NCI-H128 (cell line): ENCODE measurements around the gene HMGCR.

Source experiments
- DNase-seq: peaks from one replicate; lab custom pipeline; 2025; ENCODE audit not compliant: unreplicated experiment; lab: John Stamatoyannopoulos, UW

The HMGCR gene

GRCh38 chr5:75340714-75341478 lies 3.9 kb downstream of the HMGCR start:
- no peak for DNase-seq

DNA sequence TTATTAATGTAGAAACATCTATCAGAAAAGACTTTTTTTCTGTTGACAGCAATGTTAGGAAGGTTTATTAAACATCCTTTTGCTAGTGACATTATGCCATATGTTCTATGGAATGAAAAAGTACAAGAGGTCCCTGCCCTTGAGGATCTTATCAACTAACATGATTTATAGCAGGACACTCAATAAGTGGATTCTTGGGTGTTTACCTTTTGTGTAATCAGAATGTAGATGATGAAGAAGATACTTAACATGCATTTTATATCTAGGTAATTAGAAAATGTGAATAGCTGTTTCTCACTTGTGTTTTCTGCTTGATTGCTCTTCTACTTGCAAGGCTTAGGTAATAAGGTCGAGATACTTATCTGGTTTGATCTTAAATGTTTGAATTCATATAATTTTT lies 4.9 kb downstream of the HMGCR start:
- no peak for DNase-seq

- DNase-seq = no peak
Observed at GRCh38 chr5:75342836-75343235, 5.8 kb downstream of the HMGCR start.

- no peak for DNase-seq
Observed at GRCh38 chr5:75348241-75348640, 11.2 kb downstream of the HMGCR start.

DNA sequence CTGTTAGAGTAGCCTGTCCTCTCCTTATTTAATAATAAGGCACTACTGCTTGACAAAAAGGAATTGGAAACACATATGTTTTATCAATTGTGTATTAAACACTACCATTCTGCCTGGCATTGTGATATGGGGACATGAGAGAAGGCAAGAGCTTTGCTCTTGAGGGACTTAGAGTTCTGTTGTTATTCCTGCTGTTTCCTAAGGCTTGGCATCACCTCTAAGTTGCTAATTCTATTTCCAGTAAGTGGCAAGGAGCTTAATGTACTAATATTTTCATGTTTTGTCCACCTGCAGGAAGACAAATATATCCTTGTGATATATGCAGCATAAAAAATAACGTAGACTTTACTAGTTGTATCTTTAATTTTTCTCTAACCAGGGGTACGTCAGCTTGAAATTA lies 12.6 kb downstream of the HMGCR start:
- no peak for DNase-seq

DNA sequence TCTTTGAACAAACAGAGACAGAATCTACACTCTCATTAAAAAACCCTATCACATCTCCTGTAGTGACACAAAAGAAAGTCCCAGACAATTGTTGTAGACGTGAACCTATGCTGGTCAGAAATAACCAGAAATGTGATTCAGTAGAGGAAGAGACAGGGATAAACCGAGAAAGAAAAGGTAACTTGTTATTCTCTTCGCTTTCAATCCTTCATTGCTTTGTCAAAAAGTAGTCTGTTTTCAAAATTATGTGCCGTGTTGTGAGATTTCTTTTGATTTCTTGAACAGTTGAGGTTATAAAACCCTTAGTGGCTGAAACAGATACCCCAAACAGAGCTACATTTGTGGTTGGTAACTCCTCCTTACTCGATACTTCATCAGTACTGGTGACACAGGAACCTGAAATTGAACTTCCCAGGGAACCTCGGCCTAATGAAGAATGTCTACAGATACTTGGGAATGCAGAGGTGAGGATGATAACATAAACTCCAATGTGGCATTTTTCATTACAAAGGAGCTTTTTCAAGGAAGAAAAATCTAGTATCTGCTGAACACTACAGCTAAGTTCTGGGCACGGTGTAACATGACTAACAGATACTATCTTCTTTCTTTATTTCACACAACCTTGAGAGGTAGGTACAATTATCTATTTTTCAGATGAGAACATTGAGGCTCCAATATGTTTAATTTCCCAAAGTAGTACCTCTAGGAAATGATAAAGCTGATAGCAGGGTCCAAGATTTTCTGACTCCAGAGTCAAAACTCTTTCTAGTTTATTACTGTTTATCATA lies 14.3 kb downstream of the HMGCR start:
- no peak for DNase-seq

DNA sequence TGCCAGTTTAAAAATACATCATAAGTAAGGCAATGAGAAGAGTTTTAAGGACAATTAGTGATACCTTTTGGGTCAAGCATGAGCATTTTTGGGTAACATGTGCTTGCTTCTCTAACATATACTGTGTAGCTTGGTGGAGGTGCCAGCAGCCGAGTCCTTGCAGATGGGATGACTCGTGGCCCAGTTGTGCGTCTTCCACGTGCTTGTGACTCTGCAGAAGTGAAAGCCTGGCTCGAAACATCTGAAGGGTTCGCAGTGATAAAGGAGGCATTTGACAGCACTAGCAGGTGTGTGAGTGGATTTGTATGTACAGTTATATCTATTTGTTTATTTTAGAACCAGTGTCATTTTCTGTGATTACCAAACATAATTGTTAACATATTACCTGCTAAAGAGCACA lies 18.2 kb downstream of the HMGCR start:
- no peak for DNase-seq

GRCh38 chr5:75356719-75357118 lies 19.7 kb downstream of the HMGCR start:
- no peak for DNase-seq

- DNase-seq = no peak
Observed at GRCh38 chr5:75358117-75358516, 21.1 kb downstream of the HMGCR start.

DNA sequence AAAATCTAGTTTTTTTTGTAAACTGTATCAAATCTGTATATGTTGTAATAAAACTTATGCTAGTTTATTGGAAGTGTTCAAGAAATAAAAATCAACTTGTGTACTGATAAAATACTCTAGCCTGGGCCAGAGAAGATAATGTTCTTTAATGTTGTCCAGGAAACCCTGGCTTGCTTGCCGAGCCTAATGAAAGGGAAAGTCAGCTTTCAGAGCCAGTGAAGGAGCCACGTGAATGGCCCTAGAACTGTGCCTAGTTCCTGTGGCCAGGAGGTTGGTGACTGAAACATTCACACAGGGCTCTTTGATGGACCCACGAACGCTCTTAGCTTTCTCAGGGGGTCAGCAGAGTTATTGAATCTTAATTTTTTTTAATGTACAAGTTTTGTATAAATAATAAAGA lies 24.3 kb downstream of the HMGCR start:
- DNase-seq = no peak

DNA sequence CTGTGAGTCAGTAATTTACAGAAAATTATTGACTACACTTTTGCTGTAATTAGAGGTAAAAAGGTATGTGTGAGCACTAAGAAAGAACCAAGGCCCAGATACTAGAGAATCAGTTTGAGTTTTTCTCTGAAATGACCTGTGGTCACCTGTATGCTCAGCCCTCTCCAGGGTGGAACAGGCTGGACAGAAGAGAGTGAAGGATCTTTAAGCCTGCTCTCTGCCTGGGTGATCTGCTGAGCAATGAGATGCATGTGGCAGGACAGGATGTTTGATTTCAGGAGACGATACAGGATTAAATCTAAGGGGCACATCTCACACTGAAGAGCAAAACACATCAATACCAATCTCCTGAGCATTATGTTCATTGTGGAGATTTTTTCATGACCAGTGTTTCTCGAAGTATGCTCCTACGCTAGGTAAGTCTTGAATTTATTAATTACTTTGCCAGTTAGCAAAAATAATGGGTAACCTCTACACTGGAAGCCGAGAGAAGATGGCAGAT lies 25.5 kb downstream of the HMGCR start:
- DNase-seq = no peak

DNA sequence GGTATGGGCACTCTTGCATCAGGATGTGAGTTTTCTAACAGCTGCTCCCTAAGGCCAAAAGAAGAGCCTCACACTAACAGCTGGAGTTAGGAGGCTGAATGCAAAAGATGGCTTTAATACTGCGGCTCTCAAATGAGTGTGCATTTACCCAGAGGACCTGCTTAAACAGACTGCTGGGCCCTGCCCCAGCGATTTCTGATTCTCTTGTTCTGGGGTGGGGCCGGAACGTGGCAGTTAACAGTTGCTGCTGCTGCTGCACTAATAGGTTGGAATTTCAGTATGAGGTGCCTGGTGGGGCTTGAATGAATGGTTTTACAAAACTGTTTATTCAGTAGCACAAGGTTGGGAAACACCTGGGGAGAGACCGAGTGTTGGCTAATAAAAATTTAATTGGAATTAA lies 26.1 kb downstream of the HMGCR start:
- no peak for DNase-seq

DNA sequence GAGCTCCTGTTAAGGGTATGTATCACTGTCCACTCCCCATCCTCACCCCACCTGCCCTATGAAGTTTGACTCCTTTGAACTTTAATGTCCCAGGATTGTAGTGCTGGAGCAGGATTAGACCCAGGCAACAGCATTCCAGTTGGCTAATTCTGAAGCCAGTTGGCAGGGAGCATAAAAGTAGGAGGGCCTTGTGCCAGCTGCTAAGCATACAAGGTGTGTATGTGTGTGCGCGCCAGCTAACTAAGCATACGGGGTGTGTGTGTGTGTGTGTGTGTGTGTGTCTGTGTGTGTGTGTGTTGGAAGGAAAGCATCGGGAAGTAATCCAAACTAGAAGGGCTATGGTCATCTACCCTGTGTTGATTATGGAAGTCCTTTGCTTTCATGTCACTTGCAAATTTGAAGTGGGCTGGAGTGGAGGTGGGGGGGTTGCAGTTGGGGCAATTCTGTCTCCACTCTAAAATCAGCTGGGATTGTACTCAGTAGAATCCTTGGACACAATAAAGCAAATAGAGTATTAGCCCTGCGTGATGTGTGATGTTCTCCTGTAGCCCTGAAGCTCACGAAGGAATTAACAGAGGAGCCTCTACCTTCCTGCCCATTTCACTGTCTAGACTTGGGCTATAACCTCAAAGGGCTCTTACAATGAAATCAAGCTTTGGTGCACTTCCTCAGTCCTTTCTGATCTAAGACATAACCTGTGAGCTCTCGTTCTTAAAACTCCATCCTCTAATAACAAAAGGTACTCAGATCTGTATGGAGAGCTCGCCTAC lies 26.9 kb downstream of the HMGCR start:
- DNase-seq = no peak

GRCh38 chr5:75364571-75365280 lies 27.7 kb downstream of the HMGCR start:
- no peak for DNase-seq

- no peak for DNase-seq
Observed at GRCh38 chr5:75365740-75366139, 28.7 kb downstream of the HMGCR start.

DNA sequence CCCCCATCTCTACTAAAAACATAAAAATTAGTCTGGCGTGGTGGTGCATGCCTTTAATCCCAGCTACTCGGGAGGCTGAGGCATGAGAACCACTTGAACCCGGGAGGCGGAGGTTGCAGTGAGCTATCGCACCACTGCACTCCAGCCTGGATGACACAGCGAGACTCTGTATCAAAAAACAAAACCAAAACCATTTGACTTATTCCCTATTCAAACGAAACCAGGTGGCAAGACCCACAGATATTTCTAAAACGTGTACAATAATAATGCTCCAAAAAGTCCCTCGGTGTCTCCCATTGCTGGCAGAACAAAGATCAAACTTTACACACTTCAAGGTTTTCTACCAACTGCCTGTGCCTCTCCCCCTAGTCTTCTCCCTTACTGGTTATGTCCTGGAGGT lies 29.8 kb downstream of the HMGCR start:
- DNase-seq = no peak

DNA sequence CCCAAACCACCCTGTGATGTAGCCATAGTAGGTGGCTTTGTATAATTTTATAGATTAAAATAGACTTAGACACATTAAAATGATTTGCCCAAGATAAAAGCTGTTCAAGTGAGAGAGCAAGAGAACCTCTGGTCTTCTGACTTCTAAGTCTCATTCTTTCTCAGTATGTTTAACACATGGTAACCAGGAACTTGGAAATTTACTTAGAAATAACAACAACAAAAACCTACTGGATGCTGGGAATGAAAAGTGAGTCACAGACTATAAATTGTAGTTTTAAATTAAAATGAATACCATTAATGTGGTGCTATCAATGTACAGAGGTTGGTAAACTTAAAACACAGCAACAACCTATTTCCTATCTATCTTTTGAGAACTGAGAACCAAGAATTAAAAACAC lies 30.4 kb downstream of the HMGCR start:
- no peak for DNase-seq

DNA sequence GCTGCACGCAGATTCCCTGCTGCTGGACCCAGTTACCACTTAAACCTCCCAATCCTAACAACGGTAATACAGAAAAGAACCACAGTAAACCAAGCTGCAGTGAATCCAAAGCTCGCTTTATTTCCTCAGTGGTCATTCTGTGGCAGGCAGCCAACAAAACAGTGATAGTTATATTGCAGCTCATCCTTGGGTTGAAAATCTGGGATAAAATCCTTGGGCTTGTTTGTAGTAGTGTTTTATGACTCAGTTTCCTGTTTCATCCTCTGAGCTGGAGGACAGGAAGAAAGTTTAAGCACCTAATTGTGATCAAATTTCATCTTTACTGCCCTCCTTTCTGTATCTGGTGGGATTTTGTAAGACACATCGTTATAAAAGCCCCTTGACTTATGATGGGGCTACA lies 31.4 kb downstream of the HMGCR start:
- DNase-seq = no peak

- DNase-seq = no peak
Observed at GRCh38 chr5:75373862-75374261, 36.8 kb downstream of the HMGCR start.

DNA sequence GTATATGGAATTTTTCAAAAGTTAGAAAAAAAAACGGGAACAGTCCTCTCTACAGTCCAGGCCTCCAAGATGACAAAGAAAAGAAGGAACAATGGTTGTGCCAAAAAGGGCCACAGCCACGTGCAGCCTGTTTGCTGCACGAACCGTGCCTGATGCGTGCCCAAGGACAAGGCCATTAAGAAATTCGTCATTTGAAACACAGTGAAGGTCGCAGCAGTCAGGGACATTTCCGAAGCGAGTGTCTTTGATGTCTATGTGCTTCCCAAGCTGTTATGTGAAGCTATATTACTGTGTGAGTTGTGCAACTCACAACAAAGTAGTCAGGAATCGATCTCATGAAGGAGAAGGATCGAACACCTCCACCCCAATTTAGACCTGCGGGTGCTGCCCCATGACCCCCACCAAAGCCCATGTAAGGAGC lies 37.4 kb downstream of the HMGCR start:
- DNase-seq = no peak

DNA sequence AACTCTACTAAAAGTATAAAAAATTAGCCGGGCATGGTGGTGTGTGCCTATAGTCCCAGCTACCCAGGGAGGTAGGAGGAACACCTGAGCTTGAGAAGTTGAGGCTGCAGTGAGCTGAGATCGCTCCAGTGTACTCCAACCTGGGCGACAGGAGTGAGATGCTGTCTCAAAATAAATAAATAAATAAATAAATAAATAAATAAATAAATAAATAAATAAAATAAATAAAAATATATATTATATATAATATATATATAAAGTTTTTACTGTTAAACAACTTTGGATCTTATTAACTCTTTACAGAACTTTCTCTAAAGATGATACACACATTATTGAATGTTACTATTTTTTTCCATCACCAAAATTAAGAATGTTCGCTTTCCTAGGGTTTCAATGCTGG lies 38.4 kb downstream of the HMGCR start:
- DNase-seq = no peak
